Thymus (tissue), 11 donors: ENCODE measurements around the gene SEH1L. TPM values are rescaled to one million over a fixed set of nuclear protein-coding genes. Genes with fewer than 3 reads are reported as not detected.
"Not testable (repeated sequence)": the region's sequence is repeated elsewhere in the genome, so short reads cannot be mapped to it uniquely, and the experiment has no call there.

Source experiments
- DNase-seq, 9 donors: peaks; one replicate each; pipeline ENCODE4 v3.0.0-alpha.2; 2013; ENCODE audit warnings: low spot score in 9 of 9, low read depth in 6 of 9, missing footprints in 1 of 9
- H3K27ac ChIP-seq, 2 donors: one replicate each; pipeline ENCODE4 v1.5.1; 2013; ENCODE audit warnings: control low read depth in 1 of 2, low read depth in 1 of 2, low read length in 1 of 2, mild to moderate bottlenecking in 1 of 2, moderate library complexity in 1 of 2
- H3K27me3 ChIP-seq, 2 donors: one replicate each; pipeline ENCODE4 v1.5.1; 2013; ENCODE audit warnings: low read length in 1 of 2; ENCODE audit not compliant: control insufficient read depth in 2 of 2, insufficient read depth in 1 of 2
- H3K36me3 ChIP-seq, 2 donors: one replicate each; pipeline ENCODE4 v1.5.1; 2013; ENCODE audit warnings: low read length in 1 of 2, mild to moderate bottlenecking in 1 of 2, moderate library complexity in 1 of 2; ENCODE audit not compliant: control insufficient read depth in 2 of 2, insufficient read depth in 2 of 2
- H3K4me1 ChIP-seq, 2 donors: one replicate each; pipeline ENCODE4 v1.5.1; 2013; ENCODE audit warnings: low read length in 2 of 2; ENCODE audit not compliant: control insufficient read depth in 2 of 2, insufficient read depth in 2 of 2
- H3K4me3 ChIP-seq, 2 donors: one replicate each; pipeline ENCODE4 v1.5.1; 2013; ENCODE audit warnings: low read length in 2 of 2, control low read depth in 1 of 2, mild to moderate bottlenecking in 1 of 2
- H3K9me3 ChIP-seq, 2 donors: one replicate each; pipeline ENCODE4 v1.5.1; 2013; ENCODE audit warnings: low read length in 1 of 2, mild to moderate bottlenecking in 1 of 2; ENCODE audit not compliant: control insufficient read depth in 2 of 2, insufficient read depth in 1 of 2
- WGBS: extraction: QIAGEN DNeasy Blood & Tissue Kit; methylation state at CpG from one replicate; pipeline ENCODE4 v1.1.7; 2013; 5-methylcytosine and 5-hydroxymethylcytosine counted together
- polyA plus RNA-seq: library from polyadenylated mRNA; stranded (reverse); fragments of 200-250 nt; gene quantifications from one replicate; pipeline ENCODE4 v1.2.3, GENCODE V29; 2013
- total RNA-seq: library from RNA; stranded (reverse); fragments of 120-200 nt; gene quantifications from one replicate; pipeline ENCODE4 v1.2.4, GENCODE V29; 2013
- donor health status: healthy.

SEH1L gene
- total and polyA plus RNA-seq, 2 donors: 30.5 to 34.6 TPM

DNA sequence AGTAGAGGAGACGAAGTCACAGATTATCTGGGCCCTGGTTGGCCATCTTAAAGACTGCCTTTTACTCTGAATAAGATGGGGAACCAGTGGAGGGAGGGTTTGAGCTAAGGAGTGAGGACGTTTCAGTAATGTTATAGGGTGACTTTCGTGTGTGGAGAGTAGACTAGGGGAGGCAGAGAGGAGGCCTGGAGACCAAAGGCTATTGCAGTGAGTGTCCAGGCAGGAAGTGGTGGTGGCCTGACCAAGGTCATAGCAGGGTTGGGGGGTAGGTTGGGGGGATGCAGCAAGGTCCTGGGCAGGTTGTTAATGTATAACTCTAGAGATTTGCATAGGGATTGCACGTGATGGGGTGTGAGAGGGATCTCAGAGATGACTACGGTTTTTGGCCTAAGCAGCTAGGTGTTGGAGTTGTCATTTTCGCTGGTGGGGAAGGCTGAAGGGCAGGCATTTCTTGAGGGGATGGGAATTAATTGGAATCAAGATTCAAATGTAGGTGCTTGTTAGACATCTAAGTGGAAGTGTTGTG lies 48.2 kb downstream of the SEH1L start:
- Histone ChIP-seq H3K27ac (no peak overlapping the region), H3K36me3 (peaks cover 13 to 17% of the 10 kb centered on the region in 2 donors), H3K4me3 (no peak overlapping the region), H3K9me3 (no peaks in the 10 kb centered on the region), H3K27me3 (no peaks in the 10 kb centered on the region), H3K4me1 (peaks cover 7 to 9% of the 10 kb centered on the region in 2 donors)
- DNase-seq: no peak
- 97% methylated on average over 6 of the region's 6 CpGs for WGBS

DNA sequence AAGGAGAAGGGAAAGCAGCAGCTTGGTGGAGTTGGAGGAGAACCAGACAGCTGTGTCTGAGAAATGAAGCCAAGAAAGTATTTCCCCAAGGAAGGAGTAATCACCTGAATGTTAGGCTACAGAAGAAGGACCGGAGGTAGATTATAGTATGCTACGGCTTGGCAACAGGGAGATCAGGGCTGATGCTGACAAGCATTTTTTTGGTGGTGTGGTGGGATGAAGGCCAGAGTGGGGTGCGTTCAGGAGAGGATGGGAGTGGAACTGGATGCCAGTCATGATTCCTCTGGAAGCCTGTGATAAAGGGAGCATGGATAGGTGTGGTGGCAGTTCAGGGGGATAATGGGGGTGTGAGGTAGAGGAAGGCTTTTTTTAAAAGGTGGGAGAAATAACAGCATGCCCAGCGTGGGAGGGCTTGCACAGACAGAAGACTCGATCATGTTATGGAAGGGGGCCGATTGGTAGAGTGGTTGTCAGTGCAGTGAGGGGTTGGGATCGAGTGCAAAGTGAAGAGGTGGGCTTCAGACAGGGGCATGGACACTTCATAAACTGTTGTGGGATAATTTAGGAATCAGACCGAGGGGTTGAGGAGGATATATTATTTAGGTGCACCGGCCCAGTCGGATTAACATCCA lies 49.0 kb downstream of the SEH1L start:
- Histone ChIP-seq H3K27me3 (no peaks in the 10 kb centered on the region), H3K4me1 (peaks cover 7 to 9% of the 10 kb centered on the region in 2 donors), H3K27ac (no peak overlapping the region), H3K4me3 (no peak overlapping the region), H3K36me3 (peaks cover 21 to 23% of the 10 kb centered on the region in 2 donors), H3K9me3 (no peaks in the 10 kb centered on the region)
- WGBS: 97% methylated on average over 10 of the region's 10 CpGs
- DNase-seq: no peak

DNA sequence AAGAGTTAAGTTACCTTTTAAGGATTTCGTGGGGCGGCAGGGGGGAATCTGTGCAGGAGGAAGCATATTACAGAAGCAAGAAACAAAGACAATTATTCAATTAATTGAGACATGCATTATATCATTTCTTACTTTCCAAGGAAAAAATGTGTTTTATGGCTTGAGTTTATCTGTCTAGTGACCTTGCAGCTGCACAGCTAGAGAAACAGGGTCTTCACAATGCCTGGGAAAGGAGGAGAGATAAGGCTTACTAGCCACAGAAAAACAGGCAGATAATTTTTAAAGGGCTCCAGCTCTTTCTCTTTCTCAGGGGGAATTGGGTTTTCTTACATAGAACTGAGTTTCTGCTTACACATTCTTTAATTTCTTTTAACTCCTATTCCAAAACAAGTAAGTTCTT lies 49.5 kb downstream of the SEH1L start:
- not testable (repeated sequence) for H3K4me1 ChIP-seq, H3K27ac ChIP-seq
- 94% methylated on average over 2 of the region's 2 CpGs for WGBS

DNA sequence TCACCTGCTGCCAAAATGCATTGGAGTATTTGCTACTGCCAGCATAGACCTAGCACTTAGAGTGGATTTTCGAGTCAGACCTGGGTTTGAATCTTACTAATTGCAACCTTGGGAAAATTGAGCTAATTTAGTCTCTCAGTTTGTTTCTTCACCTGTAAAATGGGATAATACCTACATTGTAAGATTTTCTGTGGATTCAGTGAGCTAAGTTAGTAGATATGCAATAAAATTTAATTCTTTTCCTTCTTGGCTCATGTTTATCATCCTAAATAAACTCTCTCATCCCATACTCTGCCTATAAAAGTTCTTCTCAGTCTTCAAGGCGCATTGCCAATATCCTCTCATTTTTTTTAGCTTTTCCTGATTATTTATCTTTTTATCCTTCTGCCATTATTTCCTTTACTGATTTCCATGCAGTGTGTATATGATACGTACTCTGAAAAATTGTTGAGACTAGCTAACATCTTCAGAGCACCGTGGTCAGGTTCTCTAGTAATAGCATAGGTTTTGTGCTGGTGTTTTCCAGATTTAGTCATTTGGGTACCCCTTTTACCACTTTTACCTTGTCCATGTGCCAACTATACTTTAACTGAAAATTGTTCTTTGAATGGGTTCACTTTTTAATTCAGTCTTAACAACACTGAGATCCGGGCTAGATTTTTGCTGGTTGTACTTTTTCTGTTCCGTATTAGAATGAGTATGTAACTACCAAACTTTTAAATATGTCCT lies 50.7 kb downstream of the SEH1L start:
- H3K4me3 ChIP-seq: no peak overlapping the region
- peaks cover 23 to 29% of the 10 kb centered on the region in 2 donors for H3K36me3 ChIP-seq
- H3K9me3 ChIP-seq: no peaks in the 10 kb centered on the region
- H3K27me3 ChIP-seq: no peaks in the 10 kb centered on the region
- DNase-seq: no peak
- 96% methylated on average over 6 of the region's 6 CpGs for WGBS
- H3K27ac ChIP-seq: no peak overlapping the region
- peaks cover 1 to 2% of the 10 kb centered on the region in 2 donors for H3K4me1 ChIP-seq

More for the DNA sequence above, 49.5 kb downstream of the SEH1L start:
- not testable (repeated sequence) for H3K9me3 ChIP-seq, DNase-seq, H3K4me3 ChIP-seq, H3K27me3 ChIP-seq
- H3K36me3 ChIP-seq: peaks cover 22 to 23% of the 10 kb centered on the region in 2 donors

DNA sequence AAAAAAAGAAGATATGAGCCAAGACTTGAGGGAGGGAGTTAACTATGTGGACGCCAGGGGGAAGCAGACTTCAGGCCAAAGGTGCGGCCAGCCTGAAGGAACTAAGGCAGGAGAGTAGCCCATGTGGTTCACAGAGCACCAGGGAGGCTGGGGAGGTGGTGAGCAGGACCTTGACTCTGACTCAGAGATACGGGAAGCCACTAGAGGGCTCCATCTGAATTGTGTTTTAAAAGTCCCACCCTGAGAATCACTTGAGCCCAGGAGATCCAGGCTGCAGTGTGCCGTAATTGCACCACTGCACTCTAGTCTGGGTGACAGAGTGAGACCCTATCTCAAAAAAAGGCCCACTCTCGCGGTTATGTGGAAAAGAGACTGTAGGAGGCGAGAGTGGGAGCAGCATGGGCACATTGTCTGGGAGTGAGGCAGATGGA lies 55.7 kb downstream of the SEH1L start:
- no peak overlapping the region for H3K27ac ChIP-seq
- no peak overlapping the region for H3K4me3 ChIP-seq
- H3K4me1 ChIP-seq: peaks cover 0 to 5% of the 10 kb centered on the region in 2 donors
- peaks cover 49 to 51% of the 10 kb centered on the region in 2 donors for H3K36me3 ChIP-seq
- WGBS: 87% methylated on average over 7 of the region's 7 CpGs
- DNase-seq: peak in 6 of 9 donors; percentile 18 to 67 (median 32)
- no peaks in the 10 kb centered on the region for H3K27me3 ChIP-seq
- no peaks in the 10 kb centered on the region for H3K9me3 ChIP-seq

DNA sequence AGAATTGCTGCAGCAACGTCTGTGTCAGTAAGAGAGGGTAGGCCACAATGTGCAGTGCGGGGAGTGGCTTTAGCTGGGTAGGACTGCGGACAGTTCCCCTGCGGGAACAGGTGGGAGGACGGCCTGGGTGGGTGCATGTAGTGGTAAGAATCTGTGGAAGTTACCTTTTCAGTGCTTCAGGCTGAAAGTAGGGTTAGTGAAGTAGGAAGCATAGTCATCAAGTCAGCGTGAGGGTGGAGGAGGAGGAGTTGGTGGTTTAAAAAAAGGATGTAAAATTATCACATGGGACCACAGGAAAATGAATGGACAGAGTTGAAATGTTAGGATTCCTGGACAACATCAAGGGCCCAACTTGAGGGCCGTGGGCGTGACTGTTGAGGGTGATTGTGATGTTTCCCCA lies 56.6 kb downstream of the SEH1L start:
- Histone ChIP-seq H3K4me1 (peaks cover 0 to 5% of the 10 kb centered on the region in 2 donors), H3K27me3 (no peaks in the 10 kb centered on the region), H3K36me3 (peaks cover 56 to 58% of the 10 kb centered on the region in 2 donors), H3K27ac (no peak overlapping the region), H3K9me3 (no peaks in the 10 kb centered on the region), H3K4me3 (no peak overlapping the region)
- WGBS: 96% methylated on average over 8 of the region's 8 CpGs
- no peak for DNase-seq

DNA sequence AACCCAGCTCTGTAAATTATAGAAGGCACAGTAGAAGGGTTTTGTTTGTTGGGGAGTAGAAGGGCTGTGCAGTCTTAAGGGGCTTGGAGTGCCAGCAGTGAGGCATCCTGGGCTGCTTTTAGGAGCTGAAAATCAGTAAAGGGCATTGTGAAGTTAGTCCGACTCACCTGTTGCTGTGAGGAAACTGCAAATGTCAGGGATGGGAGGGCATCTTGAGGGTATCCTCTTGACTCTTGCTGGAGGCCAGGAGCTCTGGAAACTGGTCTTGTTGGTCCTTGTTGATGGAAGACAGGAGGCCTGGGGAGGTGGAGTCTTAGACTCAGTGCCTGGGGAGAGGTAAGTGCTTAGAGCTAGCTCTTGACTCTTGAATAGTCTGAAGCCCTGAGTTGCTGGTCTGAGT lies 57.5 kb downstream of the SEH1L start:
- H3K27me3 ChIP-seq: no peaks in the 10 kb centered on the region
- H3K9me3 ChIP-seq: no peaks in the 10 kb centered on the region
- 96% methylated on average over 1 of the region's 1 CpG for WGBS
- no peak overlapping the region for H3K4me3 ChIP-seq
- peaks cover 59 to 61% of the 10 kb centered on the region in 2 donors for H3K36me3 ChIP-seq
- DNase-seq: no peak
- no peak overlapping the region for H3K27ac ChIP-seq
- H3K4me1 ChIP-seq: peaks cover 0 to 5% of the 10 kb centered on the region in 2 donors

DNA sequence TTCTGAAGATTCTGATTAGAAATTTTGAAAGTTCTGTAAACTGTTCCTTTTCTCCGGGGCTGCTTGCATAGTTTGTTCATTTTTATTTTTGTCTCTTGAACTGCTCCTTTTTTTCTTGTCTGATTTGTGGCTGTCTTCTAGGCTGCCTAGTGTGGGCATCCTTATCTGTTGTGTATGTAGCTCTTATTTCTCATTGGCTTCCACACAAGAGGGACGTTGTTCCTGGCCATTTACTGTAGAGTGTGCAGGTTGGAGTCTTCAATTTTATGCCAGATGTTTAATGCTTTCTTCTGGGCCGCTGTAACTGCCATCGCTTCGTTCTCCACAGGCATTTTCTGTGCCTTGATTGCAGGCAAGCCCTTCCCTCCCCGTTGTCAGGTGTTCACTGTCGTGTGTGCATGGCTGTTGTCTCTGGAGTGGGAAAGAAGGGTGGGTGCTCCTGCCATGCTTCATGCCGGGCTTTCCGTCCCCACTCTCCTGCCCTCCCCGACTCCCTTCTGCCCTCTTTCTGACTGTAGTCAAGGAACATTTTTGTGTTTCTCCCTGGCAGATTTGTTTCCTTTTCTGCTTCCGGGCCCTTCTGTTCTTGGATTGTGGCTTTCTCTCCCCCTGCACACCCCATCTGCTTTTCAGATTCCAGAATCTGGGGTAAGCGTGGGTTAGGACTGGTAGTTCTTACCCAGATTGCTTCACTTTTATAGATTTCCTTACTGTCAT lies 58.9 kb downstream of the SEH1L start:
- Histone ChIP-seq H3K36me3 (peaks cover 52% of the 10 kb centered on the region in 2 donors), H3K27me3 (no peaks in the 10 kb centered on the region), H3K9me3 (no peaks in the 10 kb centered on the region), H3K4me3 (no peak overlapping the region), H3K27ac (no peak overlapping the region), H3K4me1 (peaks cover 0 to 5% of the 10 kb centered on the region in 2 donors)
- 65% methylated on average over 12 of the region's 12 CpGs for WGBS
- no peak for DNase-seq

DNA sequence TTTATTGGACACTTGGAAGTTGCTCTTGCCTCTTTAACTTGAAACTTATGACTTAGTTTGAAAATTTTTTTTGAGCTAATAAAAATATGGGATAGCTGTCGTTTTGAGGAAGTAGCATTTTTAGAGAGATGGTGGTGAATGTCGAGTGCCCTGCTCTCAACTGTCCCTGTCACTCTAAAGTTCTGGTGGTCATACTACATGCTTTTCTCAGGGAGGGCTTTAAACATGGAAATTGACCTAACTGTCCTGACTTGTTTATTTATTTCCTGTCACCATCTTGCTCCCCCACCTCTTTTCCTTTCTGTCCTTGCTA lies 59.4 kb downstream of the SEH1L start:
- WGBS: 24% methylated on average over 2 of the region's 2 CpGs
- Histone ChIP-seq H3K27ac (no peak overlapping the region), H3K36me3 (peaks cover 52 to 56% of the 10 kb centered on the region in 2 donors), H3K27me3 (no peaks in the 10 kb centered on the region), H3K4me1 (peaks cover 0 to 5% of the 10 kb centered on the region in 2 donors), H3K4me3 (no peak overlapping the region), H3K9me3 (no peaks in the 10 kb centered on the region)
- no peak for DNase-seq
